Thoracic aorta (tissue), 2 donors: ENCODE data around the gene ALK. TPM values are rescaled to one million over a fixed set of nuclear protein-coding genes. Genes with fewer than 3 reads are reported as not detected.

ENCODE experiments used
- ATAC-seq: fragments of 150-250 bp; one replicate; pipeline ENCODE4 v1.8.0; 2017; ENCODE audit warnings: low read depth; ENCODE audit not compliant: insufficient number of reproducible peaks, low FRiP score
- DNase-seq: peaks from one replicate; pipeline ENCODE4 v3.0.0-alpha.2; 2020; ENCODE audit warnings: low spot score
- H3K27ac ChIP-seq, 2 donors: fragments of 200-600 bp; sonication (generic); 1 replicate in 1 of 2; 2 replicates in 1 of 2; pipeline ENCODE4 v1.5.1; 2016; ENCODE audit warnings: mild to moderate bottlenecking in 2 of 2, moderate library complexity in 2 of 2
- H3K27me3 ChIP-seq: fragments of 200-600 bp; sonication (generic); replicated peaks from 2 replicates; pipeline ENCODE4 v1.6.0; 2016; ENCODE audit warnings: mild to moderate bottlenecking; ENCODE audit not compliant: insufficient read depth
- H3K36me3 ChIP-seq: fragments of 200-600 bp; sonication (generic); one replicate; pipeline ENCODE4 v1.5.1; 2016
- H3K4me1 ChIP-seq, 2 donors: fragments of 200-600 bp; sonication (generic); 1 replicate in 1 of 2; 2 replicates in 1 of 2; pipeline versions ENCODE4 v1.5.1 to v1.6.0; 2016; ENCODE audit warnings: low read depth in 2 of 2, mild to moderate bottlenecking in 1 of 2; ENCODE audit not compliant: control insufficient read depth in 1 of 2
- H3K4me3 ChIP-seq: fragments of 200-600 bp; sonication (generic); 2 replicates; pipeline ENCODE4 v1.5.1; 2016; ENCODE audit warnings: mild to moderate bottlenecking
- H3K9me3 ChIP-seq: fragments of 200-600 bp; sonication (generic); 2 replicates; pipeline ENCODE4 v1.5.1; 2016
- total RNA-seq, 2 donors: library from RNA; depleted of rRNA; stranded (reverse); fragments of >200 nt; gene quantifications; one replicate each; pipeline versions ENCODE4 v1.1.0 to v1.2.3, GENCODE V29; 2016
- TF ChIP-seq, protein P1 (sequence below): fragments of 200-600 bp; sonication (generic); IDR thresholded peaks from one replicate; pipeline ENCODE4 v1.5.1; 2019; ENCODE audit warnings: antibody characterized with exemption

Gene ALK
- total RNA-seq, 2 donors from 2014 or later = 2.0 TPM; not detected in 1

DNA sequence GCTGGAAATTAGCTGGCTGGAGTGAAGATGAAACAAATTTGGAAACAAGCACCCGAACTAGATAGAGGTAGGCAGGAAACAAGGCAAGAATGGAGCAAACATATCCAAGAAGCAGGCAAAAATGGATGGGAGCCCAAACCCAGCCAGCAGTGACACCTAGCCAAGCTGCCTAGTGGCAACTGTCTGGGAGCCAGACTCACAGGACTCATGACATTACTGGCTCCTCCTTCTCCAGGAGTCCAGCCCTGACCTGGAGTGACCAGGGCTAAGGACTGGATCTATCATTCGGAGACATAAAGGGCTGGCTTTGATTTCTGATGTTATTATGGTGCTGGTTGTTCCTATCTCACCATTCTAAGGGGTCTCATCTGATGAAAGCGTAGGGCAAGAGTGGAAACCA is 21.3 kb upstream of the ALK start:
- TF ChIP-seq, protein P1, sequence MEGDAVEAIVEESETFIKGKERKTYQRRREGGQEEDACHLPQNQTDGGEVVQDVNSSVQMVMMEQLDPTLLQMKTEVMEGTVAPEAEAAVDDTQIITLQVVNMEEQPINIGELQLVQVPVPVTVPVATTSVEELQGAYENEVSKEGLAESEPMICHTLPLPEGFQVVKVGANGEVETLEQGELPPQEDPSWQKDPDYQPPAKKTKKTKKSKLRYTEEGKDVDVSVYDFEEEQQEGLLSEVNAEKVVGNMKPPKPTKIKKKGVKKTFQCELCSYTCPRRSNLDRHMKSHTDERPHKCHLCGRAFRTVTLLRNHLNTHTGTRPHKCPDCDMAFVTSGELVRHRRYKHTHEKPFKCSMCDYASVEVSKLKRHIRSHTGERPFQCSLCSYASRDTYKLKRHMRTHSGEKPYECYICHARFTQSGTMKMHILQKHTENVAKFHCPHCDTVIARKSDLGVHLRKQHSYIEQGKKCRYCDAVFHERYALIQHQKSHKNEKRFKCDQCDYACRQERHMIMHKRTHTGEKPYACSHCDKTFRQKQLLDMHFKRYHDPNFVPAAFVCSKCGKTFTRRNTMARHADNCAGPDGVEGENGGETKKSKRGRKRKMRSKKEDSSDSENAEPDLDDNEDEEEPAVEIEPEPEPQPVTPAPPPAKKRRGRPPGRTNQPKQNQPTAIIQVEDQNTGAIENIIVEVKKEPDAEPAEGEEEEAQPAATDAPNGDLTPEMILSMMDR = no peak
- Histone ChIP-seq H3K27me3 (no peaks in the 10 kb centered on the region), H3K4me3 (no peak overlapping the region), H3K36me3 (no peaks in the 10 kb centered on the region), H3K9me3 (no peaks in the 10 kb centered on the region), H3K27ac (no peak overlapping the region), H3K4me1 (no peaks in the 10 kb centered on the region)
- no peak for DNase-seq
- ATAC-seq = no peak

DNA sequence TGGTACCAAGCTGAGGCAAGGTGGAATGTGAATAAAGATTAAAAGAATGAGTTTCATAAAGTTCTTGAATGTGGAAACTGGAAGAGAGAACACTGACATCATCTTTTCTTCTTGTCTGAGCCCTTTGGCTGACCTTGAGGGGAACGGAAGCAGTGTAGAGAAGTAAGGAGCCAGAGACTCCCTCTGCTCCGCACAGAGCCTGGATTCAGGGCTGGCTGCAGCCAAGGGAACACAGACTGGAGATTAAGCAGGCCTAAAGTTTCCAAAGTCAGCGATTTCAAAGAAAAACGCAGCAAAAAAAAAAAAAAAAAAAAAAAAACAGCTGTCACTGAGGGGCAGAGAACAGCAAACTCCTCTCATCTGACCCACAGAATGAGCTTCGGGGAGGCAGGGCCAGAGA is 19.3 kb upstream of the ALK start:
- TF ChIP-seq, protein P1 = no peak
- ATAC-seq = no peak
- Histone ChIP-seq H3K9me3 (no peaks in the 10 kb centered on the region), H3K4me3 (no peak overlapping the region), H3K27me3 (no peaks in the 10 kb centered on the region), H3K36me3 (no peaks in the 10 kb centered on the region), H3K27ac (no peak overlapping the region), H3K4me1 (no peaks in the 10 kb centered on the region)
- no peak for DNase-seq

DNA sequence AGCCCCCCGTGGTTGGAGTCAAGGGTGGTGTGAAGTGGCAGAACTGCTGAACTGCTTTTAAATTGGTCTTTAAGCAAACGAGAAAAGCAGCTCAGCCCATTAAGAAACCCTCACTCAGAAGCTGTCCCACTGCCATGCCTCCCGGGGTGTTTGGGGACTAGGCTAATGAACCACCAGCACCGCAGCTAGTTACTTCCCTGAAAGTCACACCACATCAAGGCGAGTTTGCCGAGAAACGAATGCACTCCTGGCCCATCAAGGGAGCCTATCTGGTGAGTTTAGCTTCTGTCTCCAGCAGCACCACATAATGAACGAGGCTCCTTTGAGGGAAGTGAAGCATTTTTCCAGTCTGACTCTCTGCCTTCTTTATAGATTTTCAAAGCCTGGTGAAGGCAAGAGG is 14.6 kb upstream of the ALK start:
- H3K9me3 ChIP-seq = no peaks in the 10 kb centered on the region
- ATAC-seq (no peak), DNase-seq (no peak)
- no peak overlapping the region for H3K4me3 ChIP-seq
- no peak overlapping the region for H3K27ac ChIP-seq
- TF ChIP-seq, protein P1 = no peak
- no peaks in the 10 kb centered on the region for H3K27me3 ChIP-seq
- H3K36me3 ChIP-seq = no peaks in the 10 kb centered on the region
- H3K4me1 ChIP-seq = no peaks in the 10 kb centered on the region

DNA sequence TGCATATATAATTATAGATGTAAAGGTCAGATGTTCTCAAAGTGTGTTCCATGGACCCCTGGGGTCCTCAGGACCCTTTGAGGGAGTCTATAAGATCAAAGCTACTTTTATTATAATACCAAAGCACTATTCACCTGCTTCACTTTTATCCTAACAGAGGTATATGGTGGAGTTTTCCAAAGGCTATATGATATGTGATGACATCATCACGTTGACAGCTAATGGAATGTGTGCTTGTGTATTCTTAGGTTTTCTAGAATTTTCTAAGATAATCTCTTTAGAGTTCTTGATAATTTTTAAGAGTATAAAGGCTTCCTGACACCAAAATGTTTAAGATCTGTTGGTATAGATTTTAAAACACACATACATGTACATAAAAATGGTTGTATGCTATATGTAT is 10.4 kb upstream of the ALK start:
- no peaks in the 10 kb centered on the region for H3K9me3 ChIP-seq
- ATAC-seq (no peak), DNase-seq (no peak)
- H3K27ac ChIP-seq = no peak overlapping the region
- no peaks in the 10 kb centered on the region for H3K27me3 ChIP-seq
- TF ChIP-seq, protein P1 = no peak
- H3K36me3 ChIP-seq = no peaks in the 10 kb centered on the region
- no peaks in the 10 kb centered on the region for H3K4me1 ChIP-seq
- H3K4me3 ChIP-seq = no peak overlapping the region

DNA sequence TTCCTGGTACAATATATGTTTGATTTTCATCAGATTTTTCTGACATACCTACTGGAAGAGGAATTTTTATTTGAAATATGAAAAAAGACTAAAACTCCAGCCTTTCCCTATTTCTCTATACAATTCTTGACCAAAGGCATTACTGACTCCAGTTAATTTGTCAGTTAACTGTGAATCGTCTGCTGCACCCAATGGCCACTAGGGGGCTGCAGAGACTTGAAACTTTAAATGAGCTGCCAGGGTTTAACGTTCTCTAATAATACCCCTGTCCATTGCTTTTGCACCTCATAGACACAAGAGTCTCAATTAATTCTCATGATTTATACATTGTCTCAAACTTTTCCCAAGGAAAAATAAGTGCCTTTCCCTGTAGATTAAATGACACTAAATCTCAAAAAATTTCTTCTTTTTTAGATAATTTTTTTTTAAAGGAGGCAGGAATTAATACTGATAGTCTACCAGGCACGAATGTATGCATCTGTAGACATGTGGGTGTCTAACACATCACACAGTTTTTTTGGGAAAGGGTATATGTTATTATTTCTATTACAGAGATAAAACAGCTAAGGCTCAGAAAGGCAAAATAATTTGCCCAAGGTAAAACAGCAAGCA is 1.8 kb upstream of the ALK start:
- peaks cover 13 to 17% of the 10 kb centered on the region in 2 donors for H3K4me1 ChIP-seq
- TF ChIP-seq, protein P1 = peak; percentile 63
- ATAC-seq (no peak), DNase-seq (no peak)
- H3K36me3 ChIP-seq = no peaks in the 10 kb centered on the region
- H3K4me3 ChIP-seq = no peak overlapping the region
- no peaks in the 10 kb centered on the region for H3K9me3 ChIP-seq
- H3K27me3 ChIP-seq = peaks cover 8% of the 10 kb centered on the region
- H3K27ac ChIP-seq = no peak overlapping the region
